Measurements from ENCODE around the gene UROC1. TPM values are rescaled to one million over a fixed set of nuclear protein-coding genes. Genes with fewer than 3 reads are reported as not detected.

Gene UROC1
- total and polyA plus RNA-seq, 4 donors: 0.01 to 0.21 (median 0.08) TPM

GRCh38 chr3:126433105-126433430 lies 84.5 kb downstream of the UROC1 start:
- no peak for TF ChIP-seq CTCF (IDR thresholded peaks at IDR 0.05; ENCODE audit: control extremely low read depth, extremely low read depth)
- H3K36me3 ChIP-seq (ENCODE audit: control insufficient read depth in 4 of 4, insufficient read depth in 4 of 4, low read length in 4 of 4): peaks cover 0 to 29% (median 5%) of the 10 kb centered on the region in 4 donors
- DNase-seq: peak in 1 of 3 donors; percentile 7
- H3K9me3 ChIP-seq (ENCODE audit: control insufficient read depth in 4 of 4, insufficient read depth in 3 of 4, low read length in 3 of 4): peaks cover 0 to 2% (median 0%) of the 10 kb centered on the region in 4 donors
- H3K27me3 ChIP-seq (ENCODE audit: control insufficient read depth in 3 of 3, insufficient read depth in 3 of 3, low read length in 2 of 3): no peaks in the 10 kb centered on the region
- H3K4me1 ChIP-seq (ENCODE audit: control insufficient read depth in 5 of 5, insufficient read depth in 5 of 5, low read length in 5 of 5): no peaks in the 10 kb centered on the region
- no peak overlapping the region for H3K27ac ChIP-seq (ENCODE audit: low read depth in 1 of 2, low read length in 1 of 2)
- WGBS, 2 donors: 97 to 99% methylated on average over 6 of the region's 6 CpGs
- no peak overlapping the region for H3K9ac ChIP-seq (ENCODE audit: insufficient read depth in 1 of 2, low read length in 2 of 2)
- no peak for ATAC-seq (ENCODE audit: insufficient read depth, low FRiP score)
- H3K4me3 ChIP-seq: no peak overlapping the region

- Histone ChIP-seq H3K9me3 (ENCODE audit: control insufficient read depth in 4 of 4, insufficient read depth in 3 of 4, low read length in 3 of 4) (peaks cover 0 to 5% (median 0%) of the 10 kb centered on the region in 4 donors), H3K4me3 (no peak overlapping the region), H3K27me3 (ENCODE audit: control insufficient read depth in 3 of 3, insufficient read depth in 3 of 3, low read length in 2 of 3) (no peaks in the 10 kb centered on the region), H3K27ac (ENCODE audit: low read depth in 1 of 2, low read length in 1 of 2) (no peak overlapping the region), H3K36me3 (ENCODE audit: control insufficient read depth in 4 of 4, insufficient read depth in 4 of 4, low read length in 4 of 4) (peaks cover 0 to 26% (median under 1%) of the 10 kb centered on the region in 4 donors), H3K9ac (ENCODE audit: insufficient read depth in 1 of 2, low read length in 2 of 2) (no peak overlapping the region), H3K4me1 (ENCODE audit: control insufficient read depth in 5 of 5, insufficient read depth in 5 of 5, low read length in 5 of 5) (no peaks in the 10 kb centered on the region)
- WGBS, 2 donors: 92 to 93% methylated on average over 4 of the region's 4 CpGs
- DNase-seq (no peak), ATAC-seq (ENCODE audit: insufficient read depth, low FRiP score) (no peak)
- TF ChIP-seq CTCF (IDR thresholded peaks at IDR 0.05; ENCODE audit: control extremely low read depth, extremely low read depth): no peak
Observed at GRCh38 chr3:126432361-126433104, 85.0 kb downstream of the UROC1 start.

Small RNA genes within 50 kb of the gene (small RNA-seq; reads per million reads assigned to genes)
- gene RNA5SP138 (ENCODE audit: low replicate concordance): not detected

Other genes starting within 250 kb of the UROC1 start
- gene KLF15, start 160.4 kb downstream of the UROC1 start, total RNA-seq: 10 to 100 TPM; 18.1 to 31.1 TPM
- gene KLF15, start 160.4 kb downstream of the UROC1 start, polyA plus RNA-seq: 10 to 100 TPM; 18.2 to 31.3 TPM
- gene CFAP100, start 122.9 kb downstream of the UROC1 start, total RNA-seq: 10 to 100 TPM; 10.4 to 31.9 TPM
- gene CFAP100, start 122.9 kb downstream of the UROC1 start, polyA plus RNA-seq: 10 to 100 TPM in 1 of 2 donors, 1 to 10 TPM in 1; 7.7 to 12.5 TPM
- gene ZXDC, start 41.9 kb downstream of the UROC1 start, total RNA-seq: 10 to 100 TPM; 44.5 to 49.5 TPM
- 10 to 100 TPM; 12.9 to 15.2 TPM for gene ZXDC, start 41.9 kb downstream of the UROC1 start, polyA plus RNA-seq
- 1 to 10 TPM in 1 of 2 donors, under 1 TPM in 1; 0.74 to 2.7 TPM for gene CHST13, start 6.4 kb upstream of the UROC1 start, total RNA-seq
- gene CHST13, start 6.4 kb upstream of the UROC1 start, polyA plus RNA-seq: 1 to 10 TPM in 1 of 2 donors, under 1 TPM in 1; 0.51 to 3.6 TPM
- gene C3orf22, start 41.2 kb upstream of the UROC1 start, total RNA-seq: under 1 TPM in 1 of 2 donors, not detected in 1; 0.28 TPM
- gene C3orf22, start 41.2 kb upstream of the UROC1 start, polyA plus RNA-seq: not detected
- gene TXNRD3, start 137.4 kb upstream of the UROC1 start, total RNA-seq: 10 to 100 TPM; 11.7 to 17.0 TPM
- 1 to 10 TPM; 6.3 to 9.1 TPM for gene TXNRD3, start 137.4 kb upstream of the UROC1 start, polyA plus RNA-seq
- 10 to 100 TPM; 12.1 to 22.6 TPM for gene CHCHD6, start 186.5 kb upstream of the UROC1 start, total RNA-seq
- 10 to 100 TPM; 14.5 to 20.6 TPM for gene CHCHD6, start 186.5 kb upstream of the UROC1 start, polyA plus RNA-seq